ENCODE results near the gene ICAM4. TPM values are rescaled to one million over a fixed set of nuclear protein-coding genes. Genes with fewer than 3 reads are reported as not detected.

The ICAM4 gene
- total and polyA plus RNA-seq, 2 of the 13 experiments (the other 11 are each of a cell fraction or from before 2014, with no cell fraction given), result 2.9 to 4.0 TPM

- TF ChIP-seq TSC22D2 (CRISPR knock-in tag; IDR thresholded peaks at IDR 0.05; ENCODE audit: borderline replicate concordance) (0 out of 2 replicates have a peak, but pooled peaks have one; percentile 63), ZNF841 (CRISPR knock-in tag; IDR thresholded peaks at IDR 0.05; ENCODE audit: borderline replicate concordance) (no peak), ZNF790 (CRISPR knock-in tag; IDR thresholded peaks at IDR 0.05; ENCODE audit: borderline replicate concordance) (peak; percentile 58; the same call in 1 of the 2 replicates), RARG (CRISPR knock-in tag; IDR thresholded peaks at IDR 0.05; ENCODE audit: low read depth) (no peak), DNMT3B (CRISPR knock-in tag; conservative IDR thresholded peaks at IDR 0.05) (0 out of 2 replicates have a peak, but pooled peaks have one; percentile 34), ZKSCAN1 (IDR thresholded peaks at IDR 0.05; ENCODE audit: low read length) (no peak), KAT2B (IDR thresholded peaks at IDR 0.05; ENCODE audit: borderline replicate concordance, low read depth, low read length) (no peak), ZNF510 (CRISPR knock-in tag; IDR thresholded peaks at IDR 0.05; ENCODE audit: low read depth) (0 out of 2 replicates have a peak, but pooled peaks have one; percentile 49), ELF3 (CRISPR knock-in tag; IDR thresholded peaks at IDR 0.05) (peak; percentile 53; the same call in 1 of the 2 replicates), ZNF616 (CRISPR knock-in tag; IDR thresholded peaks at IDR 0.05; ENCODE audit: low read depth) (no peak), CHD2 (IDR thresholded peaks at IDR 0.05; ENCODE audit: low read depth, low read length) (peak; percentile 89), ZBTB20 (CRISPR knock-in tag; IDR thresholded peaks at IDR 0.05; ENCODE audit: borderline replicate concordance, low read depth) (peak; percentile 32; the same call in 1 of the 2 replicates), CEBPB (IDR thresholded peaks at IDR 0.05; ENCODE audit: borderline replicate concordance, low read depth, low read length) (no peak), YEATS2 (CRISPR knock-in tag; IDR thresholded peaks at IDR 0.05; ENCODE audit: borderline replicate concordance) (peak; percentile 94), PRMT3 (CRISPR knock-in tag; IDR thresholded peaks at IDR 0.05; ENCODE audit: borderline replicate concordance, low read depth) (no peak), ZNF121 (CRISPR knock-in tag; IDR thresholded peaks at IDR 0.05) (no peak), IKZF4 (CRISPR knock-in tag; IDR thresholded peaks at IDR 0.05; ENCODE audit: borderline replicate concordance, low read depth, not compliant biosample characterization) (peak; percentile 87), ZNF543 (CRISPR knock-in tag; IDR thresholded peaks at IDR 0.05) (no peak), RELA (CRISPR knock-in tag; IDR thresholded peaks at IDR 0.05) (no peak), PAWR (CRISPR knock-in tag; IDR thresholded peaks at IDR 0.05; ENCODE audit: borderline replicate concordance) (no peak), NR3C1 (CRISPR knock-in tag; IDR thresholded peaks at IDR 0.05) (no peak), ZNF20 (CRISPR knock-in tag; IDR thresholded peaks at IDR 0.05) (no peak), E2F2 (CRISPR knock-in tag; IDR thresholded peaks at IDR 0.05; ENCODE audit: borderline replicate concordance) (no peak; the same call in 1 of the 2 replicates), MED1 (CRISPR knock-in tag; IDR thresholded peaks at IDR 0.05) (peak; percentile 75), ZBTB43 (CRISPR knock-in tag; conservative IDR thresholded peaks at IDR 0.05) (peak; percentile 67; the same call in 1 of the 2 replicates)
Observed at GRCh38 chr19:10251792-10252694, 34.7 kb upstream of the ICAM4 start, which contains the start of gene MRPL4 (continued).
